HG02763 (cell line): Measurements from ENCODE around the gene HYOU1.
"Not testable (repeated sequence)": the region's sequence is repeated elsewhere in the genome, so short reads cannot be mapped to it uniquely, and the experiment has no call there.

Source experiments
- ATAC-seq: cut with Tn5 transposase; IDR thresholded peaks from one replicate; pipeline ENCODE4 v1.9.1; 2021; ENCODE audit warnings: mild to moderate bottlenecking, moderate library complexity; ENCODE audit not compliant: unreplicated experiment

HYOU1 gene

DNA sequence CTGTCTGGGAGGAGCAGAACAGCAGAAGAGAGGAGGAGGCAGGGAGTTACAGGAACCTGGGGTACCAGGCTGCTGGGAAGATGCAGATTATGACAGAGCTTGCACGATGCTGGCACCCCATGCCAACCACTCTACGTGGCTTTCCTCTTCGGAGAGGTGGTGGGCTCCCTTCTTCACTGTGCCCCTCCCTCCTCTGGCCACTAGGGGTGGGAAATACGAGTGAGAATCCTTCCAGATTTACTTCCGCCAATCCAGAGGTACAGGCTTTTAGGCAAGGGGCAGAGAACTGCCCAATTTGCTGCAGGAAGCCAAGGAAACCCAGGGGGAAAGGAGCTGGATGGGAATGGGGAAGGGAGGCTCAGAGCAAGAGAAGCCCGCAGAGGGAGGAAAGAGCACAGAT, 12.3 kb downstream of the HYOU1 start:
- no peak for ATAC-seq

DNA sequence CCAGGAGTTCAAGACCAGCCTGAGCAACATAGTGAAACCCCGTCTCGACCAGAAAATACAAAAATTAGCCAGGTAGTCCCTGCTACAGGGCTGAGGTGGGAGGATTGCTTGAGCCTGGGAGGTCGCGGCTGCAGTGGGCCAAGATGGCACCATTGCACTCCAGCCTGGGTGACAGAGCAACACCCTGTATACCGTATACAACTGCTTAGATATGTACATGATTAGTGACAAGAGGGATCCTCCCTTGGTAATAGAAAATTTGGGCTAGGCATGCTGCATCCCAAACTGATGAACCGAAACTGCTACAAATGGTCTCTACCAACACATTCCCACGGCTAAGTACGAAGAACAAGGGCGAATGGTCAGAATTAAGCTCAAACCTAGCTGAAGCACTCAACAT, 14.1 kb downstream of the HYOU1 start:
- ATAC-seq = no peak

DNA sequence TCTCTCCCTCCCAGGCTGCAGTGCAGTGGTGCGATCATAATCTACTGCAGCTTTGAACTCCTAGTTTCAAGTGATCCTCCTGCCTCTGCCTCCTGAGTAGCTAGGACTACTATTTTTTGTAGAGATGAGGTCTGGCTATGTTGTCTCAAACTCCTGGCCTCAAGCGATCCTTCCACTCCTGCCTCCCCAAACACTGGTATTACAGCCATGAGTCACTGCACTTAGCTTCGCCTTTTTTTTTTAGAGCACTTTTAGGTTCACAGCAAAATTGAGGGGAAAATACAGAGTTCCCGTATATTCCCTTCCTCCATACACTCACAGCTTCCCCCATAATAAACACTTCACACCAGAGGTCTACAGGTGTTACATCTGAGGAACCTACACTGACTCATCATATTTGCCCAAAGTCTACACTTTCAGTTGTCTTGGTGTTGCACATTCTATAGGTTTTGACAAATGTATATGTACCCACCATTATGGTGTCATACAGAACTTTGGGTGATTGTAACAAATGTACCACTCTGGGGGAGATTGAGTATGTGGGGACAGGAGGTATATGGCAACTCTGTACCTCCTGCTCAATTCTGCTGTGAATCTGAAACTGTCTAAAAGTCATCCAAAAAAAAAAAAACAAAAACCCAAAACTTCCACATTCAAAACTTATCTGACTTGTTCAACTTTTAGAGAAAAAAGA, 15.0 kb downstream of the HYOU1 start:
- no peak for ATAC-seq

DNA sequence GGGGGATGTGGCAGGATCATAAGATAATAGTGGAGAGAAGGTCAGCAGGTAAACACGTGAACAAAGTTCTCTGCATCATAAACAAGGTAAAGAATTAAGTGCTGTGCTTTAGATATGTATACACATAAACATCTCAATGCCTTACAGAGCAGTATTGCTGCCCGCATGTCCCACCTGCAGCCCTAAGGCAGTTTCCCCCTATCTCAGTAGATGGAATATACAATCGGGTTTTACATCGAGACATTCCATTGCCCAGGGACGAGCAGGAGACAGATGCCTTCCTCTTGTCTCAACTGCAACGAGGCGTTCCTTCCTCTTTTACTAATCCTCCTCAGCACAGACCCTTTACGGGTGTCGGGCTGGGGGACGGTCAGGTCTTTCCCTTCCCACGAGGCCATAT, 17.5 kb downstream of the HYOU1 start:
- not testable (repeated sequence) for ATAC-seq

DNA sequence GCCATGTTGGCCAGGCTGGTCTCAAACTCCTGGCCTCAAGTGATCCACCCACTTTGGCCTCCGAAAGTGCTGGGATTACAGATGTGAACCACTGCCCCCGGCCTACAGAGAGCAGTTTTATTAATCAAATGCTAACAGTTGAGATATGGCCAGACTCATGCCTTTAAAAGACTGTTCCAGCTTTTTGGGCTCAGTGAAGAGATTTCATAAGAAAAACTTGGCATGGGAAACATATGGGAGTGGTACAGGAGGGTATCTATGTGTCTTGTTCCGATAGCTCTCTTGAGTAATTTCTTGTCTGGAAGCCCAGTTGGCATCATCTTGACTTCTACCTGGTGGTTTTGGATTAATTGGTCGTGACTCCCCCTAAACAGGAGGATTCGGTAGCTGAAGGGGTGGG, 18.1 kb downstream of the HYOU1 start:
- ATAC-seq = no peak

DNA sequence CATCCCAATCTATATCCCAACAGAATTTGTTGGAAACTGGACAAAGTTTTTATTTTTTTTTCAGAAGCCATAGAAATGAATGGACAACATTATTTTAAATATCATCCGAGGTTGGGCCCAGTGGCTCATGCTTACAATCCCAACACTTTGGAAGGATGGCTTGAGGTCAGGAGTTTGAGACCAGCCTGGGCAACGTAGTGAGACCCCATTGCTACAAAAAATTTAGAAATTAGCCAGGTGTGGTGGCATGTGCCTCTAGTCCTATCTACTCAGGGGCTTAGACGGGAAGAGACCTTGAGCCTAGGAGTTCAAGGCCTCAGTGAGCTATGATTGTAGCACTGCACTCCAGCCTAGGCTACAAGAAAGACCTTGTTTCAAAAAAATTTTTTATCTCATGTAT, 22.2 kb downstream of the HYOU1 start:
- no peak for ATAC-seq

DNA sequence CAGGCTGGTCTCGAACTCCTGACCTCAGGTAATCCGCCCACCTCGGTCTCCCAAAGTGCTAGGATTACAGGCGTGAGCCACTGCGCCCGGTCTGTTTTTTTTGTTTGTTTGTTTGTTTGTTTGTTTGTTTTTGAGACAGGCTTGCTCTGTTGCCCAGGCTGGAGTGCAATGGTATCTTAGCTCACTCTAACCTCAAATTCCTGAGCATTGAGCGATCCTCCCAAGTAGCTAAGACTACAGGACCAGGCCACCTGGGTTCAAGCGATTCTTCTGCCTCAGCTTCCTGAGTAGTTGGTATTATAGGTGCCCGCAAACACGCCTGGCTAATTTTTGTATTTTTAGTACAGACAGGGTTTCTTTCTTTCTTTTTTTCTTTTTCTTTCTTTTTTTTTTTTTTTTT, 23.6 kb downstream of the HYOU1 start:
- ATAC-seq = not testable (repeated sequence)

DNA sequence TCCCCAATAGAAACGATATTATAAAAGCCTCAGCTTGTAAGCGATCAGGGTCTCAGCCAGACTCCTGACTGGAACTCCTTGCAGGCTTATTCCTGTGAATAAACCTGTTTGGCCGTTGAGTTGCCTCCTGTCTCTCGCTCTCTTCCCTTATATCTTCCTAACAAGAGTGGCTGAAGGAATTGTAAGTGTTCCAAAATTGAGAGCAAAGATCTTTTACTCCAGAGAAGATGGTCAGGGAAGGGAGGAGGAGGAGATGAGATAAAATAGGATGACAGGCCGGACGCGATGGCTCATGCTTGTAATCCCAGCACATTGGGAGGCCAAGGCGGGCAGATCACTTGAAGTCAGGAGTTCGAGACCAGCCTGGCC, 25.1 kb downstream of the HYOU1 start:
- no peak for ATAC-seq

DNA sequence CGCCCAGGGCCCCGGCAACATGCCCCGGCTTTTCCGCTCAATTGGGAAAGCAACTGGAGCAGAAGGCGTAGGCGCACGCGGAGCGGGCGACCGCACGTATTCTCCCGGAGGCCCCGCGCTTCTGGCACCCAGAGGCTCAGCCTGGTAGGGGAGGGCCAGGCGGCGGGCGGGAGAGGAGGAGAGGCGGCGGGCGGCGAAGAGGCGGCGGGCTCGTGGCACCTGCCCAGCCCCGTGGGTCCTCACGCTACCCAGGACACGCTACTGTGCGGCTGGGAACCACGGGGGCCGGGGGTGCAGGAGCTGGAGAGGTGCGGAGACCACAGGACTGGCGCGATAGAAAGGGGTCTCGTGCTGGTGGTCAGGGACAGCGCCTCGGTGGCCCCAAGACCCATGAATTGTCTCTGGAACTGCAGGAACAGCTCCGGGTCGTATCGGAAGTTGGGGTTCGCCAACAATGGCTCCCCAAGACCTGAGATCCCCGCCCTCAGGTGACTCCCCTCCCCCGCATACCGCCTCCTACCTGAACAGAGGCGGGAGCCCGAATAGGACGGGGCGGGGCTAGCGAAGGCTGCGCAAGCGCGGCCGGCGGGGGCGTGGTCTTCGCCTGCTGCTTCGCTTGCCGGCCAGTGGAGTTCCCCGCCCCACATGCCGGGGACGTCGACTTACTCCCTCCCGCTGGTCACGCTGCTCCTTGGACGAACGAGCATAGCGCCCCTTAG, 26.5 kb downstream of the HYOU1 start, which contains the start of gene SLC37A4:
TSS of gene SLC37A4 (minus strand) at position 549 of the 719 bp plus-strand sequence.
- peak; percentile 85 for ATAC-seq

DNA sequence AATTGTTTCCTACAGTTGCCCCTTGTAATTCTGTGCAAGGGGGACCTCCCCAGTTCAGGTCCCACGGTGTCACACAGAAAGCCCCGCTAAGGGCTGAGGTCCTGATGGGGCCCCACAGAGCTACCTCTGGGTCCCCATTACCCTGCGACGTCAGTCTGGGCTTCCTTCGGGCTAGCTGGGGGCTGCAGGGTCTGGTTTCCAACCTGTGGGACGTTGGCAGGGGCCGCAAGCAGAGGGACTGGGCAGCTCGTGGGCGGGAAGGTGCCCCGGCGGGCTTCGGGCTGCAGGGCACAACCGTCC, 27.0 kb downstream of the HYOU1 start:
- ATAC-seq = peak; percentile 10

DNA sequence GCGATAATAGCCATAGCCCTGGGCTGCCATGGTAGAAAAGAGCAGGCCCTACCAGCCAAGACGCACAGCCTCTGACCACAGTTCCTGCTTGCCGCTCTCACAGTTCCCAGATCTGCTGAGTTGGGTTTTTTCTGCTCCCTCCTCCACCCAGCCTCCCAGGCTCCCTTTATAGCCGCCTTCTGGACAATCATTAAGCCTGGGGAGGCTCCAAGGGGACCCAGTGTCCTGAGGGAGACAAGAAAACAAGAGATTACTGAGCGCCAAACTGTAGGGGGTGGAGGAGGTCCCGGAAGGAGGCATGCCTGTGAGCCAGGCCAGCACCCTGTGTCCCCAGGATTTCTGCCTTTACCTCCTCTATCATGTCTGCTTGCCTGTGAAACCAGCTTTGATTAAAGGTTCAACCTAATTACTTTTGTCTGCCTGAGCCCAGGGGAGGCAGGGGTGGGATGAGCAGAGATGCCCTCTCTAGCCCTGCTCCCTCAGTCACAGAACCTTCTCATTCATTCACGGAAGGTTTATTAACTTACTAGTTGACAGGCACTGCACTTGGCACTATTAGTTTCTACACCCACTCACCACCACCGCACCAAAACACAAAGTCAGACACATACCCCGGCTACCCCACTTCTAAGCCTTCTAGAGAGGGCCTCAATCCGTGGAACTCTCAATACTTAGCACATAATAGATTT, 27.5 kb downstream of the HYOU1 start:
- ATAC-seq = peak; percentile 1

DNA sequence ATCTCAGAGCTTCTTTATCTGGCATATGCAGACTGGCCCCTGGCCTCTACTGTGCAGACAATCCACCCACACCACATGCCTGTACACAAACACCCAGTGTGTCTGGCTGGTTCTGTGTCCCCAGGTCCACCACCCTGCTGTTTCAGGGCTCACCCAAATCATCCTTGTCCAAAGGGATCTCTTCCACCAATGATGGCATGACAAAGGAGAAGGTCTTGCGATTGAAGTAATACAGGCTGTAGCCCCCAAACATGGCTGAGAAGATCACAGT, 28.0 kb downstream of the HYOU1 start:
- ATAC-seq = no peak

DNA sequence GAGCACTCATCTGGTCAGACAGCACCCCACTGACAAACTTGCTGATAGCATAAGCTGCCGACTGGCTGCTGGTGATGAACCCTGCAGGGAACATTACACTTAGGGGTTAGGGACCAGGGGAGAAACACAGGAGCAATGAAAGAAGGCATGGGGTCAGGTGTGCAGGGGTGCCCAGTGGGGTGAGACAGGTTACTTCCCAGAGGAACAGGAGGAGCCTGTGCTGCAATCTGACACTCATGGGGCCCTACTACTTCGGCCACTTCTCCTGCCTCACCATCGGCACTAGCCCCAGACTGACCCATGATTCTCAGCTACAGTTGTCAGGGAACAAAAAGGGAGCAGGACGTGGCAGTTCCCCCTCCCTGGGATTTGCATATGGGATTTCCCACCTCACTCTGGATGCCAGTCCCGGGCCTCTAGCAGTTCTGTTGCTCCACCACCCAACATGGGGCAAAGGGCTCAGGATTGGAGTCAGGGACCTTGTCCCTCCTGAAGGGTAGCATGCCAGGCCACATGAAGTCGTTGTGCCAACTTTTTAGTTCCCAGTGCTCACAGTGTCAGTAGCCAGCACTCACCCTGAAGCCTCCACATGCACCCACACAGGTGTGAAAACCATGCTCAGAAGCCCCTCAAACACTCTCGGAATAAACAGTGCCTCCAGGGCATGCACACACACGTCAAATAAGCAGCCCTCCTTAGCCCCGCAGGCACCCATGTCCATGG, 28.5 kb downstream of the HYOU1 start:
- ATAC-seq = no peak

DNA sequence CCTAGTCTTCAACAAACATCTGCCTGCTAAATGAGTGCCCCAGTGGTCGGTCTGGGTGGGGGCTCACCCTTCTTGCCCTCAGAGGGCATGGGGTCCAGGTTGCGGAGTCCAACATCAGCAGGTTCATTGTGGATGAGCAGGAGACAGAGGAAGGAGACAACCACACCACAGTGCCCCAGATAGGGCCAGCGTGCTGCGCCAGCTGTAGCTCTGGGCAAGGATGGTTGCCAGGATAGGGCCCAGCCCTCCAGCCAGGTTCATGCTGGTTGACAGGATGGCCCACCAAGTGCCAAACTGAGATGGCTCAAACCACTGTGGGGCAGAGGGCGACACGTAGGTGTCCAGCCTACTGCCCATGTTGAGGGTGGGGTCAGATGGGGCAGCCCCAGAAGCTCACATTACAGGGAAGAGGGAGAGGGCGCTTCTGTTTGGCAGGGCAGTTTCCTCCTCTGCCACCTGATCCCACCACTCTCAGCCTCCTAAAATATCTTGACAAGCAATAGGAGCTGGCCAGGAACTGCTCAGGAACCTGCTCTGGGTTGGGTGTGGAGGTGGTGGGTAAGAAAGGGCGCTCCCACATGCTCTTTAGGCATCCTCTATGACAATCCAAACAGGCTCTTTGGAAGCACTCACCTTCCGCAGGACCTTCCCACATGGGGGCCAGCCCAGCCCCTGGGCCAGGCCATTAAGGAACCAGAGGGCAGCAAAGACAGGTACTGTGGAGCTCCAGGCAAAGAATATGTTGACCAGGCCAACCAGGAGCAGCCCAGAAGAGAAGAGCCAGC, 29.3 kb downstream of the HYOU1 start:
- no peak for ATAC-seq

DNA sequence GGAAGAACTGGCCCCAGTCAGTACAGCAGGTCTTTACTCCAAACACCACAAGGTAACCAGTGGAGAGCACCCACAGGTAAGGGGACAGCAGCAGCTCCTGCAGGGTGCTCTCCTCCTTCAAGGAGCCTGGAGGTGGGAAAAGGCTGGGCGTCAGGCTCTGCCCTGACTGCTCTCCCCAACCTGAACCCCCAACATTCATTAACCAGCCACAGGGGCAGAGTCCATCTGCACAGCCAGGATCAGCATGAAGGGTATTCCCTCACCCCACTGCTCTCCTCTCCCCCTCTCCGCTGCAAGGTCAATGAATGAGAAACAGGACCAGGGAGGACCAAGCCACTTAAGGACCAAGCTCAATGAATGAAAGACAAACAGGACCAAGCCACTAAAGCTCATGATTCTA, 30.0 kb downstream of the HYOU1 start:
- ATAC-seq = no peak

DNA sequence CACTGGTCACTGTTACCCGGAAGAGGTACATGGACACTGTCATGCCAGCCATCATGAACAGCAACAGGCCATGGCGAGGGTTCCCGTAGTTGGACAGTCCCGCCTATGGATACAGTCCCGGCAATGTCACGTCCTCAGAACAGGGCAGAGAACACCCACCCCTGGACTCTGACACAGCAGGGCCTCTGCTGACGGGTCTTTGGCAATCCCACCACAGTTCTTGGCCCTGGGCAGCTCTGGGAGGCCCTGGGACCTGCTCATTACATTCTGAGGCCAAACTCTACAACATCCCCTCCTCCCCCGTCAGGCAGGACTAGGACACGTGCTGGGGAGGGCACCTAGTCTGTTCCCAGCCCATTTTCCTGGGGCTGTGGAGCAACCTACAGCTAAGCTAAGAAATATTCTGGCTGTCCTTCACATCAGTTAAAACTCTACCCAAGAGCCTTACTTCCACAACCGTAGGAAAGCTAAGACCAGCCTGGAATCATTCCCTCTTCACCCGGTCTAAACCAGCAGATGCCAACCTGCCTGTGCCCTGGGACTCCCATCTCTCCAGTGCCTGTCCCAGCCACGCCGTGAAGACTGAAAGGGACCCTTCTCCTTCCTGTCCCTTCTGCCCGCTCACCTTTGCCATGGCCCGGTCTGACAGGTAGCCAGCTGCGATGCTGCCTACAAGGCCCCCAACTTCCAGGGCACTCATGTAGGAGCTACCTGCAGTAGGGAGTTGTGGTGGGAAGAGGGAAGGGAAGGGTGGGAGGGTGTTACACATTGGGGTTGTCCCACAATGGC, 30.8 kb downstream of the HYOU1 start:
- no peak for ATAC-seq

DNA sequence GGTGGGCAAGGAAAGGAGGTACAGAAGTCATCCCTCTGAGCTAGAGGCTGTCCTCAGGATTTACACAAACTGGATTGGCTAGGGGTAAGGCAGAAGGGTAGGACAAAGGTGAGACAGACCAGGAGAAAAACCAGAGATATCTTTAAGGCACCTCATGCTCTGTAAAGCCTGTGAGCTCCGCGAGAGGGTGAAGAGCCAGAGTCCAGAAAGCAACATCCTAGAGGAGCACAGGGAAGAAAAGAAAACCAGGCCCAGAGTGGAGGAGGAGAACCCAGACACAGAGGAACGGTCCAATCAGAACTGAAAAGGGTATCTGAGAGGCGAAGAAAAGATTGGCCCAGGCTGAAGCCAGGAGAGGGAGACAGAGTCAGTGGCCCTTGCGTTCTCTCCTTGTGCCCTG, 31.5 kb downstream of the HYOU1 start:
- no peak for ATAC-seq

DNA sequence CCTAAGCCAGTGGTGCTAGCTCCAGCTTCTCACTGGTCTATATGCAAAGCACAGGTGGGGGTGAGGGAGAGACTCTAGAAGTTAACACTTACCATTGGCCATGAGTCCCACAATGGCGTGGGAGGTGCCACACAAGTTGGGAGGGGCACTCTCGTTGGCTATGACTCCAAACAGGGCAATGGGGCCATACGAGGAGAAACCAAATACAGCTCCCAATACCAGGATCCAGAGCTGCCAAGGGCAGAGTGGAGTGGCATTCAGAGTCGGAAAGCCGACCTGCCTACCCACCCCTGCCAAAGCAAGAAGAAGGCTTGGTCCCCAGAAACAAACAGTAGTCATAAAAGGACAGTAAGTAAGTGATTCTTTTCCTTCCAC, 31.9 kb downstream of the HYOU1 start:
- ATAC-seq = no peak

DNA sequence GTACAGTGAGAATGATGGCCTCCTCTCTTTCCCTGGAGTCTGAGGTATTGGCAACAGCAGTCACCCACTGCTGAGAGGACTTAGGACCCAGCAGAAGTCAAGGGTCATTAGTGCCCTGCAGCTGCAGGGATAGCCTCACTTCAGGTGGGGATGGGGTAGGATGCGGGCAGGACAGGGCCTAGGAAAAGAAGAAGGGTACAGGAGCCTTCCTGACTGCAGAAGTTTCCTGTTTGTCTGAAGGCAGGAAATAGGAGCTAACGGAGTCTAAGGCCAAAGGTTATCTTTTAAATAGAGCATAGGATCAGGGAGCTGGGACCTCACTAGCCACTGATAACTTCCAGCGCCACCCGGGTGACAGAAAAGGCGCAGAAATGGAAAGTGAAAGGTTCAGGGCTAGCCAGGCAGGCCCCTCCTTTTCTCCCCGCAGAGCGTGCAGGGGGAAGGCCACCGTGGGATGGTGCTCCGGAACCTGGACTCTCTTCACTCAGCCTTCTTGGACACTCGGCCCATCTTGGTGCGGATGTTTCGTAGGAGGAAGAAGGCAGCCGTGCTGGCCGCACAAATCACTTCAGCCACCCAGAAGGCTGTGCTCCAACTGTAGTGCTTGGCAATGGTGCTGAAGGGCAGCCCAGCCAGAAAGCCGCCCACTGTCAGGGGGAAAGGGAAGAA, 32.4 kb downstream of the HYOU1 start:
- ATAC-seq = no peak

DNA sequence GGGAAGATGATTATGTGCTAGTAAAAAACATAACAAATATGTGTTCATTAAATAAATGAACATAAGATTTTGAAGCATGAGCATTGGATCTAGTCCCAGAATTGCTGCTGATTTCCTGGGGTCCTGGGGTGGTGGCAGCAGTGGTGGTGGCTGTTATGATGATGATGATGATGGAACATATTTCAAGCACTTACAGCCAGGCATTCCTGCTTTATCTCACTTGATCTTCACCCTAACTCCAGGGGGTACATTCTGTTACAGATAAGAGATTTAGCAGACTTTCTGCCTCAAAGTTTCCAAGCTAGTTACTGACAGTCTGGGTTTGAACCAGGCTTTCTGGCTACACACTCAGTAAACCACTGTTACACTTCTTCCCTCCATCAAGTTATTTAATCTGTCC, 33.3 kb downstream of the HYOU1 start:
- no peak for ATAC-seq
